ENCODE results near the gene C1orf35. TPM values are rescaled to one million over a fixed set of nuclear protein-coding genes. Genes with fewer than 3 reads are reported as not detected.
A peak's percentile ranks its signal among the peaks of the same experiment; 100 is the strongest.

The C1orf35 gene
- total and polyA plus RNA-seq, 9 of the 15 experiments (the other 6 are each of a cell fraction or from before 2014, with no cell fraction given): 3.2 to 48.7 (median 12.5) TPM

DNA sequence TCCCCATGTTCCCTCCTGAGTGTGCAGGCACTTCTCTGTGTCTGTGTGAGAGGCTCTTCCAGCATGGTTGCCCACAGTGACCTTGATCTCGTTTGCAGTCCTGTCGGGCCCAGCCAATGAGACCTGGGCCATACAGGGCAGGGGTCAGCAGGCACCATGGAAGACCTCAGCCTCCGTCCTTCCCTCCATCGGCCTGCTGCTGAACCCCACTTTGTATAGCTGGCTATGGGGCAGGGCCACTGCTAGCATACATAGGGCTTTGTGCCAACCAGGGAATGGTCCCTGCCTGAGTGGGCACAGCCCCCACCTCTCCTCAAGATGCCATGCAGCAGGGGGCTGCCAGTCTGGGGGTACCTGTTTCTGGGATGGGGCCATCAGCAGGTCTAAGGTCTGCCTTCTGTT is 3.8 kb downstream of the C1orf35 start (continued):
- TF ChIP-seq PPARD (CRISPR knock-in tag; IDR thresholded peaks at IDR 0.05) (no peak), PHB (CRISPR knock-in tag; IDR thresholded peaks at IDR 0.05) (0 out of 2 replicates have a peak, but pooled peaks have one; percentile 21), ELF4 (CRISPR knock-in tag; IDR thresholded peaks at IDR 0.05) (peak; percentile 28; the same call in 1 of the 2 replicates), NCOA4 (IDR thresholded peaks at IDR 0.05; ENCODE audit: partially characterized antibody) (no peak), ZNF282 (CRISPR knock-in tag; IDR thresholded peaks at IDR 0.05) (no peak), KDM1A (IDR thresholded peaks at IDR 0.05) (no peak), SIX5 (IDR thresholded peaks at IDR 0.05; ENCODE audit: borderline replicate concordance in 1 of 2, insufficient read depth in 1 of 2, low read depth in 1 of 2, low read length in 2 of 2) (no peak), TGIF2 (CRISPR knock-in tag; IDR thresholded peaks at IDR 0.05) (no peak), ZNF12 (CRISPR knock-in tag; IDR thresholded peaks at IDR 0.05) (no peak), YBX1 (IDR thresholded peaks at IDR 0.05) (no peak)
- TF ChIP-seq, protein P1, sequence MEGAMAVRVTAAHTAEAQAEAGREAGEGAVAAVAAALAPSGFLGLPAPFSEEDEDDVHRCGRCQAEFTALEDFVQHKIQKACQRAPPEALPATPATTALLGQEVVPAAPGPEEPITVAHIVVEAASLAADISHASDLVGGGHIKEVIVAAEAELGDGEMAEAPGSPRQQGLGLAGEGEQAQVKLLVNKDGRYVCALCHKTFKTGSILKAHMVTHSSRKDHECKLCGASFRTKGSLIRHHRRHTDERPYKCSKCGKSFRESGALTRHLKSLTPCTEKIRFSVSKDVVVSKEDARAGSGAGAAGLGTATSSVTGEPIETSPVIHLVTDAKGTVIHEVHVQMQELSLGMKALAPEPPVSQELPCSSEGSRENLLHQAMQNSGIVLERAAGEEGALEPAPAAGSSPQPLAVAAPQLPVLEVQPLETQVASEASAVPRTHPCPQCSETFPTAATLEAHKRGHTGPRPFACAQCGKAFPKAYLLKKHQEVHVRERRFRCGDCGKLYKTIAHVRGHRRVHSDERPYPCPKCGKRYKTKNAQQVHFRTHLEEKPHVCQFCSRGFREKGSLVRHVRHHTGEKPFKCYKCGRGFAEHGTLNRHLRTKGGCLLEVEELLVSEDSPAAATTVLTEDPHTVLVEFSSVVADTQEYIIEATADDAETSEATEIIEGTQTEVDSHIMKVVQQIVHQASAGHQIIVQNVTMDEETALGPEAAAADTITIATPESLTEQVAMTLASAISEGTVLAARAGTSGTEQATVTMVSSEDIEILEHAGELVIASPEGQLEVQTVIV (CRISPR knock-in tag; IDR thresholded peaks at IDR 0.05; ENCODE audit: borderline replicate concordance): no peak
- TF ChIP-seq, protein P2, sequence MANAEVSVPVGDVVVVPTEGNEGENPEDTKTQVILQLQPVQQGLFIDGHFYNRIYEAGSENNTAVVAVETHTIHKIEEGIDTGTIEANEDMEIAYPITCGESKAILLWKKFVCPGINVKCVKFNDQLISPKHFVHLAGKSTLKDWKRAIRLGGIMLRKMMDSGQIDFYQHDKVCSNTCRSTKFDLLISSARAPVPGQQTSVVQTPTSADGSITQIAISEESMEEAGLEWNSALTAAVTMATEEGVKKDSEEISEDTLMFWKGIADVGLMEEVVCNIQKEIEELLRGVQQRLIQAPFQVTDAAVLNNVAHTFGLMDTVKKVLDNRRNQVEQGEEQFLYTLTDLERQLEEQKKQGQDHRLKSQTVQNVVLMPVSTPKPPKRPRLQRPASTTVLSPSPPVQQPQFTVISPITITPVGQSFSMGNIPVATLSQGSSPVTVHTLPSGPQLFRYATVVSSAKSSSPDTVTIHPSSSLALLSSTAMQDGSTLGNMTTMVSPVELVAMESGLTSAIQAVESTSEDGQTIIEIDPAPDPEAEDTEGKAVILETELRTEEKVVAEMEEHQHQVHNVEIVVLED (CRISPR knock-in tag; IDR thresholded peaks at IDR 0.05): no peak
- TF ChIP-seq, protein P3, sequence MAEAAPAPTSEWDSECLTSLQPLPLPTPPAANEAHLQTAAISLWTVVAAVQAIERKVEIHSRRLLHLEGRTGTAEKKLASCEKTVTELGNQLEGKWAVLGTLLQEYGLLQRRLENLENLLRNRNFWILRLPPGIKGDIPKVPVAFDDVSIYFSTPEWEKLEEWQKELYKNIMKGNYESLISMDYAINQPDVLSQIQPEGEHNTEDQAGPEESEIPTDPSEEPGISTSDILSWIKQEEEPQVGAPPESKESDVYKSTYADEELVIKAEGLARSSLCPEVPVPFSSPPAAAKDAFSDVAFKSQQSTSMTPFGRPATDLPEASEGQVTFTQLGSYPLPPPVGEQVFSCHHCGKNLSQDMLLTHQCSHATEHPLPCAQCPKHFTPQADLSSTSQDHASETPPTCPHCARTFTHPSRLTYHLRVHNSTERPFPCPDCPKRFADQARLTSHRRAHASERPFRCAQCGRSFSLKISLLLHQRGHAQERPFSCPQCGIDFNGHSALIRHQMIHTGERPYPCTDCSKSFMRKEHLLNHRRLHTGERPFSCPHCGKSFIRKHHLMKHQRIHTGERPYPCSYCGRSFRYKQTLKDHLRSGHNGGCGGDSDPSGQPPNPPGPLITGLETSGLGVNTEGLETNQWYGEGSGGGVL (CRISPR knock-in tag; IDR thresholded peaks at IDR 0.05): no peak
- TF ChIP-seq, protein P4, sequence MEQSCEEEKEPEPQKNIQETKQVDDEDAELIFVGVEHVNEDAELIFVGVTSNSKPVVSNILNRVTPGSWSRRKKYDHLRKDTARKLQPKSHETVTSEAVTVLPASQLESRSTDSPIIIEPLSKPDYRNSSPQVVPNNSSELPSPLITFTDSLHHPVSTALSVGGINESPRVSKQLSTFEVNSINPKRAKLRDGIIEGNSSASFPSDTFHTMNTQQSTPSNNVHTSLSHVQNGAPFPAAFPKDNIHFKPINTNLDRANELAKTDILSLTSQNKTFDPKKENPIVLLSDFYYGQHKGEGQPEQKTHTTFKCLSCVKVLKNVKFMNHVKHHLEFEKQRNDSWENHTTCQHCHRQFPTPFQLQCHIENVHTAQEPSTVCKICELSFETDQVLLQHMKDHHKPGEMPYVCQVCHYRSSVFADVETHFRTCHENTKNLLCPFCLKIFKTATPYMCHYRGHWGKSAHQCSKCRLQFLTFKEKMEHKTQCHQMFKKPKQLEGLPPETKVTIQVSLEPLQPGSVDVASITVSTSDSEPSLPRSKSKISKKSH (CRISPR knock-in tag; IDR thresholded peaks at IDR 0.05): no peak
